GDM1 (cell line): ENCODE results near the gene CREBBP.
"Not testable (repeated sequence)": the region's sequence is repeated elsewhere in the genome, so short reads cannot be mapped to it uniquely, and the experiment has no call there.

Experiments
- DNase-seq: peaks from one replicate; lab custom pipeline; 2025; lab: John Stamatoyannopoulos, UW

CREBBP gene

DNA sequence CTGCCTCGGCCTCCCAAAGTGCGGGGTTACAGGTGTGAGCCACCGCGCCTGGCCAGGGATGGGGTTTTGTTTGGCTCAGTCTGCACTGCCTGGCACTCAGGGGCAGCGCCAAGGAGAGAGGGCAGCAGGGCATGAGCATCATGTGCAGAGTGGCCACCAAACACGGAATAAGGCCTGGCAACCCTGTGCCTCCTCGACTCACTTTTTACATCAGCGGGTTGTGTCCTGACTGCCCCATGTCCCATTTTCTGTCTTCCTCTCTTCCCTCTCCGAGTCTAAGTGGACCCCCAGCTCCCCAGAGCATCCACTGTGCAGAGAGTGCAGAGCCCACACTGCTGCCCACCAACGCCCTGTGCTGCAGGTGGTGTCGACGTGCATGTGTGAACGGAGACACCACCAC, 145.0 kb downstream of the CREBBP start:
- DNase-seq, result no peak

DNA sequence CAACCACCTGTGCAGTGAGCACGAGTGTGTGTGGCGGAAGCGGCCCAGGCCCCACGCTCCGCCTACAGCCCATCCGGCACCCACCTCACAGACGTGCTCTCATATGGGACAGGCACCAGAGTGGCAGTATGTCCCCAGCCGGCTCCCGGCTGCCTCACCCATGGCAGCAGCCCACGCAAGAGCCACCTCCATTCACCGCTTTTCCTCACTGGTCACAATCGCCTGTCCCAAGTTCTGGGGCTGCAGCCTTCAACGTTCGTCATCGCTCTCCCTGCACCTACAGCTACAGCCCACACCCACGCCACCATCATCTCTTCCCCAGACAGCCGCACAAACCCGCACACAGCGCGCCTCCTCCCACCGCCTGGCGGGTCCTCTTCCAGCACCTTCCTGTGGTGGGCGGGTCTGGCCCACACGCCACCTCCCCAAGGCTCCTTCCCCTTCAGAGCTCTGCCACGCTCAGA, 145.7 kb downstream of the CREBBP start:
- no peak for DNase-seq

DNA sequence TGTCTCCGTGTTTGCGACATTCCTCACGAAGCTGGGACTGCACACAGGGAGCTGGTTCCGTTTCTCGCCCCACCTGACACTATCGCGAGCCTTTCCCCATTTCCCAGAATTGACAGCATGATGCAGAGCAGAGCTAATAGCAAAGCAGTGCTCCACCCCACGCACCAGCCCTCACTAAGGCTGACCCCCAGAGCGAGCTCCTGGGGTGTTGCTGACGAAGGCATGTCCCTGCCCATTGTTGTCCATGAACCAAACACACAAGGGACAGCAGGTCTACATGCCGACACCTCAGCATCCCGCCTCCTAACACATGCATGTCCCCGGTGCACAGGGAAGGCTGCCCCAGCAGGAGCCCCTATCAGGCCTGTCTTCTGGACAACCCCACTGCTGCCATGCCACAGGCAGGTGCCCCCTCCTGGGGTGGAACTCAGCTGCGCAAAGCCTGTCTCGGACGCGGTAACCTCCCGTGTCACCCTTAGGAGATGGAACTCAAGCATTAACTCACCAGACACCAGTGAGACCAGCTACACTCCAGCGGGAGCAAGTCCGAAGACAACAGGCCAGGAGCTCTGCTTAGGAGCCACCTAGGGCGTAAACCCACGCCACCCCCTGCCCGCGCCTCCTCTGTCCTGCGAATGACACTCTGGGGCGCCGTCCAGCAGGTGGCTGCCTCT, 146.3 kb downstream of the CREBBP start:
- no peak for DNase-seq

DNA sequence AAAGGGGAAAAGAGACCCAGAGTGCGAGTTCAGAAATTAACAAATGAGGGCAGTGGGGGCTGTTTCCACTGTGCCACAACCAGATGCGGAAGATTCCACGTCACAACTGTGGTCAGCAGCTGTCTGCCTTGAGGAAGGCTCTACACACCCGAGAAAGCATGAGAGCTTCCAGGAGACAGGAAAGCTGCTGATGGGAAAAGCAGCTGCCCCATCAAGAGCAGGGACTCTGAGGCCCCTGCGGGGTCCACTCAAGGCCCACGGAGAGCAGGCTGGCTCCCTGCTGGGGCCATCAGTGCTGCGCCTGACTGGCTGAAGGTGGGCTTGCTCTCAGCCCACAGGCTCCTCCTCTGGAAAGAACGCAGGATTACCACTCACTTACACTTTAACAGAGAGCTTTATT, 148.3 kb downstream of the CREBBP start:
- DNase-seq, result no peak

DNA sequence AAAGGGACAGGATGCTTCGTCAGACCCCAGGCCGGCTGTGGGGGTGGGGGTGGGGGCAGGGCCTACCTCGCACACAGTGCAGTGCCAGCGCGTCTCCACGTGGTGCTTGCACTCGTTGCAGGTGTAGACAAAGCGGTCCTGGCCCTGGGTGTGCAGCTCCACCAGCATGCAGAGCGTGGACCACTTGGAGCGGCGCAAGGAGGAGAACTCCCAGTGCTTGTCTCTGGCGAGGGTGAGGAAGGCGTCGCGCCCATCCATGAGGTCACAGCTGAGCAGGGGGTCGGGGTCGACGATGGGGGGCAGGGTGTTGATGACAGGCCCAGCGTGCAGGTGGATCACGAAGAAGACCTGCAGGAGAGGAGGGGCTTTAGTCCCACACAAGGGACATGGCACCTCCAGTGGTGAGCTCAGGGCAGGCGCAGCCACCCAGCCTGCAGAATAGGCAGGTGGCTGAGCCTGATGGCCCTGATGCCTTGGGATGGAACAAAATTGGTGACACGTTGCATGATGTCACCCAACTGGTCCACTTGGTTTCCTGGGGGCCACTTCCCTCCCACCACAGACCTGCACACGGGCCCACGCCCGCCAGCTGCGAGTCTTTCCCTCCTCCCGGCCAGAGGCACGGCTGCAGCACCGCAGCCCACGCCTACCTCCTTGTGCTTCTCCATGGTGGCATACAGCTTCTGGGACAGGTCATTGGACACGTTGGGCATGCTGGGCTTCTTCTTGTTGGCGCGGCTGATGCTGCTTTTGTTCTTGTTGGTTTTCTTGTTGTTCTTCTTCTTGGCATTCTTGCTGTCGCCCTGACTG, 149.2 kb downstream of the CREBBP start:
- no peak for DNase-seq

DNA sequence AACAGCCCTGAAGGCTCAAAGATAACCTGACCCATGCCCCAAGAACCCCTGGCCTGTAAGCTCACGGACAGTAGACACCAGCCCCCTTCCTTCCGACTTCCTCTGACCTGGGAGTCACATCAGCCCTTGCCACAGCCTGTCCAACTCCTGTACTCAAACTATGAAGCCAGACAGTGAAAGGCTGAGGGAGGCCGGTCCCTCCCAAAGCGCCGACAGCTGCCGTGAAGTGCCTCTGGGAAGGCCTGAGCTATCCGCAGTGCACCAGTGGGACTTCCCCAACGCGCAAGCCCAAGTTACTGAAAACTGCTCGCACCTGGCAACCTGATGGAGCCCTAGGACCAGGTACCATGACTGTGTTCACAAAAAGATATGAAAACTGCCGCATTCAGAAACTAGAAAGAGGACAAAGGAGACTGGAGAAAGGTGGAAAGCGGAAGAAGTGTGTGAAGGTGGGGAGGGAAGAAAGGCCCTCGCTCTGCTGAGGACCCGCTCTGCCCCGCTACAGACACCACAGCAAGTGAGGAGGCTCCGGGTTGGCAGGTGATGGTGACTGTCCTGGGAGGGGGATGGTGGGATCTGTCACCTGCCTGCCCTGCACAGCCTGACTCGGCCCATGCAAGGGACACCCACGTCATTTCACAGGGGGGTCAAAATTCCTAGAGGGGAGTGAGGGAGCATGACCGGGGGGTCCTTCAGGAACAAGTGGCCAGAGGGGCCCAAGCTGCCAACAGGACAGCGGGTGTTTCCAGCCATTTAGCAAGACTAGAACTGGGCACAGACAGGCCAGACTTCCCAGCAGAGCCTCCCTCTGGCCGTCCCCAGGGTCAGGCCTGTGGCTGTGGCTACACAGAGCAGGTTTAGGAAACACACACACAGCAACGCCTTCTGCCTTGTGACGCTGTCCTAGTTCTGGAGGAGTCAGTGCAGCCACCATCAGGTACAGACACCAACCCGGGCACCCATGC, 150.1 kb downstream of the CREBBP start:
- DNase-seq, result no peak

DNA sequence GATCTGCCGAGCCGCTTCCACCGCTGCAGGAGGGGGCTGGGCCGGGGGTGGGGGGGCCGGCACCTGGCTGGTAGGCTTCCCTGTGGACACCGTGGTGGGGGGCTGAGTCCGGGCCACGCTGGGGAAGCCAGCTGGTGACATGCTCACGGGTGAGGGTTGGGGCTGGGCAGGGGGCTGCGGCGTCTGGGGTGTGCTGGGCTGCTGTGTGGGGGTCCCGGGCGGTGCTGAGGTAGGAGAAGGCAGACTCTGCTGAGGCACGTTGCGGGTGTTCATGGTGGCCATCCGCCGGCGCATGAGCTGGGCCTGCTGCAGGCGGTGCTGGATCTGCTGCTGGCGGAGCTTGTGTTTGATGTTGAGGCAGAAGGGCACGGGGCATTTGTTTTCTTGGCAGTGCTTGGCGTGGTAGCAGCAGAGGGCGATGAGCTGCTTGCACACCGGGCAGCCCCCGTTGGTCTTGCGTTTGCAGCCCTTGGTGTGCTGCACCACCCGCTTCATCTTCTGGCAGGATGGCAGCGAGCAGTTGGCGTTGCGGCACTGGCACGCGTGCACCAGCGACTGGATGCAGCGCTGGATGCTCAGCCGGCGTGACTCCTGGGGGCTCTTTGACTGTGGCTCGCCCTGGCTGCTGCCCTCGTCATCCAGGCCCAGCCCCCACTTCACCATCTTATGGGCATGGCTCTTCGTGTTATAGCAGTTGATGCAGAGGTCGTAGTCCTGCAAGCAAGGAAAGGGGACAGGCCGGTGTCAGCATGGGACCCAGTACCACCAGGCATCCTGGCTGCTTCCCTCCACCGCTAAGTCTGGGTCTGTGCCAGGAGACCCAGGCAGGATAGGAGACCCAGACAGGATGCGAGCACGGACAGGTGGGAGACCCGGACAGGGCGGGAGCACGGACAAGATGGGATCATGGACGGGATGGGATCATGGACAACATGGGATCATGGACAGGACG, 151.1 kb downstream of the CREBBP start:
- DNase-seq, result no peak

DNA sequence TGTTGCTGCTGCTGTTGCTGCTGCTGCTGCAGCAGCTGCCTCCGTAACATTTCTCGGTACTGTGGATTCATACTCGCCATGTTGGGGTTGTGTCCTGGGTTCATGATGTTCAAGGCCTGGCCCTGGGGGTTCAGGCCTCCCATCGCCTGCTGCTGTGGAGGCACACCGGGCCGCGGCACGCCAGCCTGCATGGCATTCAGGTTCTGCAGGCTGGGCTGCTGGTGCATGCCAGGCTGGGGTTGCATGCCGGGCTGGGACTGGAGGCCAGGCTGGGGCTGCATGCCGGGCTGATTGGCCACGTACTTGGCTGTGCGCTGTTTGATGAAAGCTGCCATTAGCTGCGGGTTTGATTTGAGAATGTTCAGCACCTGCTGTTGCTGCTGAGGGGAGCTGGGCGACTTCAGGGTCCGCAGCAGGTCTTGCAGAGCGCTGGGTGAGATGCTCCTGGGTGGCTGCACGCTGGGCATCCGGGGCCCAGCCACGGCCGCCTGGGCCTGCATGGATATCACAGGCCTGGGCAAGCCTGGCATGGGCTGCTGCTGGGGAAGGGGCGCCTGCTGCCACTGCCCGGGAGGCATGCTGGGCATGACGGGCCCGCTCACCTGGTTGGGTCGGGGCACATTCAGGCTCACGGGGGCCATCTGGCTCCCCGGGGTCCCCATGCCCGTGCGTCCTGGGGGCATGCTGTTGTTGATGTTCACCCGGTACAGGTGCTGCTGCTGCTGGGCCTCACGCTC, 151.9 kb downstream of the CREBBP start:
- no peak for DNase-seq

DNA sequence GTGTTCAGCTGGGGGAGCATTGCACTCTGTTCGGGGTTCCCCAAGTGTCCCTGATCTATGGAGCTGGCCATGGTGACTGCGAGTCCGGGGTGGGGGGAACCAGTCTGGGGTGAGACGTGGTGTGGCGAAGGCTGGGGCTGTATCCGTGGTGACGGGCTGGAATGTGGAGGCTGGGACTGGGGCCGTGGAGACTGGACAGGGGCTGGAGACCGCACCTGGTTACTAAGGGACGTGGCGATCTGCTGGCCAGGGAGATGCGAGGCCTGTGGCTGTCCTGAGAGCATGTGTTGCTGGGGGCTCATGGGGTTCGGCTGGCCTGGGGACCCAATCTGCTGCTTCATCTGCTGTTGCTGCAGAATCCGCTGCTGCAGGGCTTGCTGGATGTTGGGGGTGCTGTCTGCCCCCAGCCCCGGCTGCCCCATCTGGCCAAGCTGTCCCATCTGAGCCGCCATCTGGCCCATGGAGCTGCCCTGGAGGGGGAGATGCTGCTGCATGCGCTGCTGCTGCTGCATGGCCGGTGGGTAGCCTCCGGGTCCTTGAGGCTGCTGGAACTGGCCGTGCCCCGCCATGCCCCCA, 152.6 kb downstream of the CREBBP start:
- no peak for DNase-seq

DNA sequence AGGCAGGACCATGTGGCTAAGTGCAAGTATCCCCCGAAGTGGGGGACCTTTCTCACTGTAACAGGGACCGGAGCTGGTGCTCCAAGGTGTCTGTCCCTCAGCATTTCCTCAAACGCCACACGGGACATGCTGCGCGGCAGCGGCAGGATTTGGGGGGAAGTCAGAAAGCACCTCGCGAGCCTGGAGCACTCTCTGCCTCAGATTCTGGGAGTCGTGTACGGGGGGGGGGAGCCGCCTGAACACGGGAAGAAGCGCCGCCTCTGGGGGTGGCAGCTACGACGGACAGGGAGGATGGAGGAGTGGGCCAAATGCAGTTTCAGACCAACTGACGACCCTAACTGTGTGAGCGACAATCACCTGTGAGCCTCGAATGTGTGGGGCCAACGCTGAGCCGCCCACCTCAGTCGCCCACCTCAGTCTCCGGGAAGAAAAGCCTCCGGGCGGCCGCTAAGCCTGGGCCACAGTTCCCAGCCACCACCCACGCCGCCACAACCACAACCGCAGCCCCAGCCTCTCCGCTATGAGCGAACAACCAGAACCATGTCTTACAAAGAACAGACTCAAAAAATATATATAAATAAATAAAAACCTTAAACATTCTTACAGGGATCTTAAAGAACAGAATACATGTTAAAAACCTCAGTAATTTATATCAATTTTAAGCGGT, 154.4 kb downstream of the CREBBP start:
- DNase-seq, result no peak

DNA sequence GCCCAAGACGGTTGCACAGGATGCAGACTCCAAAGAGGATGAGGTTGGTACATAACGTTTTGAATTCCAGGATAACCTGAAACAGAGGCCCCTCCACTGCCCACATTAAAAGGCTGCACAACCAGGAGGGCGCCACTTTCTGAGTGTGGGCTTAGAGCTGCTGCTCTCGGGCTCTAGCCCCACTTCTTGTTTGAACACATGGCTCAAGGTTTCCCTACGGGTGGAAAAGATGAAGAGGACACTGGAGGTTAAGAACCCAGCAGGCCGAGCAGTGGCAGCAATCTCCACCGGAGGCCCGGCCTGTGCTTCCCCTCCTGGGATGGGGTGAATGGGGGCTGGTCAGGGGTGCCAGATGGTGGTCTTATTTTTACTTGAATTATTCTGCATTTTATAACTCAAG, 155.2 kb downstream of the CREBBP start:
- no peak for DNase-seq

DNA sequence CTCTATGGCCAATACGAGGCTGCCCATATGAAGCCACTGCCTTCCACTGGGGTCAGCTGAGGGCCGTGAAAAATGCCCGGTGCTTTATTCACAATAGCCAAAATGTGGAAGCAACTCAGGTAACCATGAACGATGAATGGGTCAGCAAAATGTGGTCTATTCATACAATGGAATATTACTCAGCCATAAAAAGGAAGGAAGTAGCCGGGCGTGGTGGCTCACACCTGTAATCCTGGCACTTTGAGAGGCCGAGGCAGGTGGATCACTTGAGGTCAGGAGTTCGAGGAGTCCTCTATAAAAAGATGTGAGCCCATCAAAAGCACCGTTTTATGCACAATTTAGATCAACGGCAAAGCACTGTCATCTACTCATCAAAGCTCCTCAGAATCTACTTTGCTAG, 158.0 kb downstream of the CREBBP start:
- no peak for DNase-seq

DNA sequence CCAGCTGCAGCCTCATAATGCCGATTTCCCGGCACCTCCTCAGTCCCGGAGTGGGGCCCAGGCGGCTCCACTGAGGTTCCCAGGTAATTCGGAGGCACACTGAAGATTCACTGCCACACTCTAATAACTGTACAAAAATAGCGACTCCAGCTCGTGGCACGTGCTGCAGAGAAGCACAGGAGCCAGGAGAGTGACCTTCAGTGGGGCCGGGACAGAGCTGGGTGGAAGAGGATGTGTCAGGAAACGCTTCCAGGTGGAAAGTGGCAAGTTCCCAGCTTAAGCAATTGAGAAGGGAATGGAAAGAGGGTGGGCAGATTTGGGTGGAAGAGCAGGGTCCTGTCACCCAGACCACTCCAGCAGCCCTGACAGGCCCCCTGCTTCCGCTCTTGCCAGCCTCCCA, 160.1 kb downstream of the CREBBP start:
- no peak for DNase-seq

DNA sequence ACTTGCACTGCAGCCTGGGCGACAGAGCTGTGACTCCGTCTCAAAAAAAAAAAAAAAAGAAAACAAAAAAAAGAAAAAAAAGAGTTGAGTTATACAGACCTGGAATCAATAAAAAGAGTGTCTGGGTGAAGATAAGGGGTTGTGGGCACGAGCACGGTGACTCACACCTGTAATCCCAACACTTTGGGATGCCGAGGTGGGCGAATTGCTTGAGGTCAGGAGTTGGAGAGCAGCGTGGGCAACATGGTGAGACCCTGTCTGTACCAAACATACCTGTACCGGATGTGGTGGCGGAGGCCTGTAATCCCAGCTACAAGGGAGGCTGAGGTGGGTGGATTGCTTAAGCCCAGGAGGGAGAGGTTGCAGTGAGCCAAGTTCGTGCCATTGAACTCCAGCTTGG, 161.9 kb downstream of the CREBBP start:
- DNase-seq, result no peak

DNA sequence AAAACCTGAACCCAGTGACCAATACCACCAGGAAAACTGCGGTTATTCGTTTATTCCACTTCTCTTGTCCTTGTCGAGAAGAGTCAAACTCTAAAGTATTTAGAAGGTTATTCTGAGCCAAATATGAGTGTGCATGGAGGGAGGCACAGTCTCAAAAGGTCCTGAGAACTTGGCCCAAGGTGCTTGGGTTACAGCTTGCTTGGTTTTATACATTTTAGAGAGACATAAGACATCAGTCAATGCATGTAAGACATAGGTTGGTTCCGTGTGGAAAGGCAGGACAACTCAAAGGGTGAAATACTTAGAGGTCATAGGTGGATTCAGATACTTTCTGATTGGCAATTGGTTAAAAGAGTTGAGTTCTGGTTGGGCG, 162.5 kb downstream of the CREBBP start:
- DNase-seq, result no peak

DNA sequence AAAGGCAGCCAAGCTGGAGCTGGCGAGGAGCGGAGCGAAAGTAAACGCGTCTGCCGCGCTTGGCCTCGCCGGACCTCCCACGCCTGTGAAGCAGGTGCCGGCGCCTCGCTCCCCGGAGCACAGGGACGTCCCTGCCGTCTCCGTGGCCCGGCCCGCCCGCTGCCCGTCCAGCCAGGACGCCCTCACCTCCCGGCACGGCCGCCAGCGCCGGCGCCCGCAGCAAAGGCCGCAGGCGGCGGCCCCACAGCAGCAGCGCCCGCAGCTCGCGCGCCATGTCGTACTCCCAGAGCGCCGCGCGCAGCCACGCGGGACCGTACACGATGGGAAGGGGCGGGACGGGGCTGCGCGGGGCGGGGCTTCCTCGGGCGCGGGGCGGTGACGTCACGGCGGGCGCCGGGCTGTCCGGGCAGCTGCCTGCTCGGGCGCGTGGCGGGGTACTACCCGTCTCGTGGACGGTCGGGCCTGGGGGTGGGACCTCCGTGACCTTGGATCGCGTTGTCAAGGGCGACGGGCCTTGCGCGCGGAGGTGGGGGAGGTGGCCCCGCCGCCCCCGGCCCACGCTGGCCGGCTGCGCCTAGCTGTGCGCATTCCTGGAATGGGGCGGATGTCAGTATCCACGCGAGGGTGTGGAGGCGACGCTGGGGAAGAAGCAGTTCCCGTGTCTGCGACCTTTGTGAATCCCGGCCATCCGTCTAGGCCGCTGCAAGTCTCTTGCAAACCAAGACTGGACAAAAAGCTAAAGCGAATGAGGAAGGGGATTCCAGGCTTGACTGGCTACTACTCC, 163.1 kb downstream of the CREBBP start, which contains the start of gene TRAP1:
TRAP1 (minus strand) TSS at position 290 of the 784 bp plus-strand sequence; CDS start at position 274, 16 bp downstream.
- DNase-seq, result peak; percentile 84

DNA sequence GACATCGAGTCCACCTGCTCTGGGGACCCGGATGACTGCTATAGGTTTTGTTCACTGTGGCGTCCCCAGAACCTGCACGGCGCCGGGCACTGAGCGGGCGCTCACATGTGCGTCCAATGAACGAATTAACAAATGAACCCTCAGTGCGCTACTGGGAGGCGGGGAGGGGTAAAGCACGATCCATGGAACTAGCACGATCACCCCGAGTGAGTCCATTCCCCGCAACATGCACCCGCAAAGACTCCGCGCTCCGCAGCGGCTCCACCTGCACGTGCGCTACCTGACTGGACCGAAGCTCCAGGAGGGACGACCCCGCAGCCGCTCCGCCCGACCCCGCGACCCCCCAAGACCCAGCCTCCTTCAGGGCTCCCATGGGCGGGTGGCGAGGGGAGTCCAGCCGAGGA, 163.7 kb downstream of the CREBBP start:
- no peak for DNase-seq

DNA sequence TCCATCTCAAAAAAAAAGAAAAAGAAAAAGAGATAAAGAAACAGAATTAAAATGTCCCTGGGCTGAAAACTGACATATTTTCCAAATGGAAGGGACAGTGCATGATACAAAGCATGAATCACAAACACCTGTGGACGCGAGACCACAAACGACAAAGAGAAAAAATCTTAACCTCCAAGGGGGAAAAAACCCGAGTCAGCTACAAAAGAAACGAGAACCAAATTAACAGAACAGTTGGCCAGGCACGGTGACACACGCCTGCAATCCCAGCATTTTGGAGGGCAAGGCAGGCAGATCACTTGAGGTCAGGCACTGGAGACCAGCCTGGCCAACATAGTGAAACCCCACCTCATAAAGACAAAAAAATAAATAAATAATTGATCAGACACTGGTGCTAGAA, 165.1 kb downstream of the CREBBP start:
- DNase-seq, result no peak

DNA sequence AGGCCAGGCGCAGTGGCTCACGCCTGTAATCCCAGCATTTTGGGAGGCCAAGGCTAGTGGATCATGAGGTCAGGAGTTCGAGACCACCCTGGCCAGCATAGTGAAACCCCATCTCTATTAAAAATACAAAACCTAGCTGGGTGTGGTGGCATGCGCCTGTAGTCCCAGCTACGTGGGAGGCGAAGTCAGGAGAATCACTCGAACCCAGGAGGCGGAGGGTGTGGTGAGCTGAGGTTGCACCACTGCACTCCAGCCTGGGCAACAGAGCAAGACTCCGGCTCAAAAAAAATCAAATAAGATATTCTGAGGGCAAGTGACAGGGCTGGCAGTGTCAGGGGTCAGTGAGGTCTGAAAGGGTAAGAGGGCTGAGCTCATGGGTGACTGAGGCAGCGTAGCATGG, 166.1 kb downstream of the CREBBP start:
- DNase-seq, result not testable (repeated sequence)
